ENCODE data around the gene PNLIP. TPM values are rescaled to one million over a fixed set of nuclear protein-coding genes. Genes with fewer than 3 reads are reported as not detected.

Gene PNLIP
- total RNA-seq, 4 donors from 2014 or later: not detected

DNA sequence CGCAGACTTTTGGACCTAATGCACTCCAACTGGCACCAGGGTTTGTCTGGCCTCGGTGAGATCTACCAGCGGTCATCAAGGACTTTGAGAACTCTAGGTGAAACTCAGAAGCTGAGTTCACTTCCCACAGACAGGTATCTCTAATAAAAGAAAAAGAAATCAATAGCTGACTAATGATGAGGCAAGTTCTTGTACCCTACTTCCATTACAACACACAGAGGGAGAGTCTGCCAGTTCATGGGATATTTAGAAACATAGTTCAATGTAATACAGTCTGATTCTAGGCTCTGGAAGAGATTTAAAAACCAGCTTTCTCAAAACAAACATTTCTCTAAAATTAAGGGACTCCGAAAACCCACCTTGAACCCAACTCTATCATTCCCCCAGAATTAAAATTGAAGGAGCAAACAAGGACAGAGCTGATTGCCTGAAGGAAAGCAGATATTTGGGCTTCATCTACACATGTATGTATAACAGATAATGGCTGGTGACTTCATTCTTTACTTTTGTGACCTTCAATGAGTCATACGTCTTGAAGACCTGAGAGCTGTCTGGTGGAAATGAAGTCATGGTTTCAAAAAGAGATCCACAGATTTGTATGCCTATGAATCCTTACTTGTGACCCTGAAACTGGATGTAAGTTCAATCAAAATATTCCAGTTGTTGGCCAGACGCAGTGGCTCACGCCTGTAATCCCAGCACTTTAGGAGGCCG lies 42.3 kb downstream of the PNLIP start:
- Histone ChIP-seq H3K9me3 (no peaks in the 10 kb centered on the region), H3K27ac (replicated peaks in 1 of 4) (no peak overlapping the region), H3K36me3 (no peaks in the 10 kb centered on the region), H3K4me3 (no peak overlapping the region), H3K4me1 (no peaks in the 10 kb centered on the region), H3K27me3 (no peaks in the 10 kb centered on the region)
- no peak for TF ChIP-seq POLR2A (IDR thresholded peaks at IDR 0.05; ENCODE audit: low read depth)
- TF ChIP-seq POLR2AphosphoS5 (IDR thresholded peaks at IDR 0.05): no peak
- TF ChIP-seq EP300 (IDR thresholded peaks at IDR 0.05): no peak
- TF ChIP-seq, protein P1, sequence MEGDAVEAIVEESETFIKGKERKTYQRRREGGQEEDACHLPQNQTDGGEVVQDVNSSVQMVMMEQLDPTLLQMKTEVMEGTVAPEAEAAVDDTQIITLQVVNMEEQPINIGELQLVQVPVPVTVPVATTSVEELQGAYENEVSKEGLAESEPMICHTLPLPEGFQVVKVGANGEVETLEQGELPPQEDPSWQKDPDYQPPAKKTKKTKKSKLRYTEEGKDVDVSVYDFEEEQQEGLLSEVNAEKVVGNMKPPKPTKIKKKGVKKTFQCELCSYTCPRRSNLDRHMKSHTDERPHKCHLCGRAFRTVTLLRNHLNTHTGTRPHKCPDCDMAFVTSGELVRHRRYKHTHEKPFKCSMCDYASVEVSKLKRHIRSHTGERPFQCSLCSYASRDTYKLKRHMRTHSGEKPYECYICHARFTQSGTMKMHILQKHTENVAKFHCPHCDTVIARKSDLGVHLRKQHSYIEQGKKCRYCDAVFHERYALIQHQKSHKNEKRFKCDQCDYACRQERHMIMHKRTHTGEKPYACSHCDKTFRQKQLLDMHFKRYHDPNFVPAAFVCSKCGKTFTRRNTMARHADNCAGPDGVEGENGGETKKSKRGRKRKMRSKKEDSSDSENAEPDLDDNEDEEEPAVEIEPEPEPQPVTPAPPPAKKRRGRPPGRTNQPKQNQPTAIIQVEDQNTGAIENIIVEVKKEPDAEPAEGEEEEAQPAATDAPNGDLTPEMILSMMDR (IDR thresholded peaks at IDR 0.05): no peak
- WGBS: 91% methylated on average over 8 of the region's 8 CpGs
- DNase-seq (ENCODE audit: extremely low spot score): no peak
- intact Hi-C loops (cut with DNase I): no loop called here

DNA sequence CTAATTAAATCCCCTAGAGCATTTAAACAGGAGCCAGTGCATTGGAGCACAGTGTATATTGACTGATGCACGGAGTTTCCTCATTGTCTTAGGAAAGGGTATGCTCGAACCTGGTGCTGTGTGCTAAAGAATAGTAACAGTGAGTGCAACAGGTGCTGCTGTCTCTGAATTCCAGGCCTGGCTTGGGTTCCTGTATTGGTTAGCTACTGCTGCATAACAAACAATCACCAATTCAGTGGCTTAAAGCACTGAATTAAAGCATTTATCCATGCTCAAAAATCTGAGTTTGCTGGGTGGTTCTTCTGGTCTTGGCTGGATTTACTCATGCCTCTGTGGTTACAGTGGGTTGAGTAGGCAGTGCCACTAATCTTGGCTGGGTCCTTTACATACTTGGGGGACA lies 43.3 kb downstream of the PNLIP start:
- Histone ChIP-seq H3K9me3 (no peaks in the 10 kb centered on the region), H3K27me3 (no peaks in the 10 kb centered on the region), H3K4me1 (no peaks in the 10 kb centered on the region), H3K27ac (replicated peaks in 1 of 4) (no peak overlapping the region), H3K4me3 (no peak overlapping the region), H3K36me3 (no peaks in the 10 kb centered on the region)
- DNase-seq (ENCODE audit: extremely low spot score): no peak
- TF ChIP-seq POLR2AphosphoS5 (IDR thresholded peaks at IDR 0.05) (no peak), POLR2A (IDR thresholded peaks at IDR 0.05; ENCODE audit: low read depth) (no peak), EP300 (IDR thresholded peaks at IDR 0.05) (no peak)
- TF ChIP-seq, protein P1 (IDR thresholded peaks at IDR 0.05): no peak
- intact Hi-C loops (cut with DNase I): no loop called here
- WGBS: 93% methylated on average over 2 of the region's 2 CpGs

DNA sequence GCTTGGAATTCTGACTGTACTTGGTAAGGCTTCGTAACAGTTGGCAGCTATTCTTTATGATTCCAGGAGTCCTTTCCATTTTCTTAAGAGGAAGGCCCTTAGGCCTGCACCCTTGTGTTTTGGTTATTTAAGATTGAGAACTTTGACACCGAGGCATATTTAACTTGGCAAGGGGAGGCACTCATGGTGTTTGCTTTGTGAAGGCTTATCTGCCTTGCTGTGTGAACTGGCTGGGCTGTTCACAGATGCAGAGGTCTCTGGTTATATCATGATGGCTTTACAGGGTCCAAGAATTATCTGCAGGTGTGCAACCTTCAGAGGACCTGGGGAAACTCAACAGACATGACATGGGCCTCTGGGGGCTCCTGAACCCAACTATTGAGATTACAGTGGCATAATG lies 44.2 kb downstream of the PNLIP start:
- Histone ChIP-seq H3K36me3 (no peaks in the 10 kb centered on the region), H3K27ac (replicated peaks in 1 of 4) (no peak overlapping the region), H3K9me3 (no peaks in the 10 kb centered on the region), H3K4me3 (no peak overlapping the region), H3K27me3 (no peaks in the 10 kb centered on the region), H3K4me1 (no peaks in the 10 kb centered on the region)
- WGBS: 80% methylated on average over 2 of the region's 2 CpGs
- intact Hi-C loops (cut with DNase I): no loop called here
- TF ChIP-seq, protein P1 (IDR thresholded peaks at IDR 0.05): no peak
- DNase-seq (ENCODE audit: extremely low spot score): no peak

DNA sequence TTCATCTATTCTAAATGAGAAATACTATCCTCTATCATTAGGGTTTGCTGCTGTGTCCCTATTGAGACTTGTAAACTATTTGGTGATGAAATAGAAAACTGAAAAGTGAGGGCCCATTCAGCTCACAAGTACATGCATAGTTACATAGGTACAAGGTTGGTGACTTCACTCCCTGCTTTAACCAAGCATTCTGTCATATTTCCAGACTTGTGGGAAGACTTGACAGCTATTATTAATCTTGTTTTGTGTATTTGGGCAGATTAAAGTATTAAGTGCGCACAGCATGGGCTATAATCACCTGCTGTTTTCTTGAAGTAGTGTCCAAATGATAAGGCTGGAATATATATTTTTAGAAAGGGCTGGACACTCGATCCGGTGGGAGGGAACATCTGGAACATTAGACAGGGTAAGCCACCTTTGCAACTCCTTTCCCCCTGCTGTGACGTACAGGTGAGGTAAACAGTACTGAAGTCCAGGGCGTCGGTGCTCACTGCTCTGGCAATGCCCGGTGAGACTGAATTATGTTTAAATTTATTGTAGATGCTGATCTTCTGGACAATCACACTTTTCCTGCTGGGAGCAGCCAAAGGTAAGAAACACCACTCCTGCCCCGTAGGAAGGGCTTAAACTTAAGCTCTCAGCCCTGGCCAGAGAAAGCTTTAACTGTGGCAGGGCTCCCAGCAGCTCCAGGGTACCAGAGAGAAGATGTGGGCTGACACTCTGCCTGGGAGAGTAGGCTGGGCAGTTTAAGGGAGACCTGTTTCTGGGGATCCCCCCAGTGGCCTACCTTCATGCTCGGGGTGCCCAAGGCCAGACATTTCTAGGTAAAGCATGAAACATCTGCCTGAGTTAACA lies 45.1 kb downstream of the PNLIP start, which contains the start of gene PNLIPRP1:
Gene PNLIPRP1, plus strand, starts transcription at position 370 of the 855 bp plus-strand sequence. Its CDS starts 171 bp downstream, at position 541.
- Histone ChIP-seq H3K4me1 (no peaks in the 10 kb centered on the region), H3K36me3 (no peaks in the 10 kb centered on the region), H3K27me3 (no peaks in the 10 kb centered on the region), H3K27ac (replicated peaks in 1 of 4) (no peak within 1 kb of the TSS), H3K9me3 (no peaks in the 10 kb centered on the region), H3K4me3 (no peak within 1 kb of the TSS)
- no peak for TF ChIP-seq POLR2AphosphoS5 (IDR thresholded peaks at IDR 0.05)
- no peak for TF ChIP-seq POLR2A (IDR thresholded peaks at IDR 0.05; ENCODE audit: low read depth)
- no peak for TF ChIP-seq EP300 (IDR thresholded peaks at IDR 0.05)
- TF ChIP-seq, protein P1 (IDR thresholded peaks at IDR 0.05): no peak
- DNase-seq (ENCODE audit: extremely low spot score): no peak
- intact Hi-C loops (cut with DNase I): no loop called here
- 74% methylated on average over 9 of the region's 9 CpGs for WGBS
